Stimulated activated CD4-positive, alpha-beta T cell treated with anti-CD3 and anti-CD28 coated beads, TNF-alpha, amount 100 ng/mL, for 1 hour (primary cell): ENCODE results near the gene VWC2.

Experiments used
- DNase-seq, 3 donors: peaks; one replicate each; pipeline ENCODE4 v3.0.0-alpha.2; 2020; ENCODE audit warnings: low read depth in 3 of 3, low spot score in 1 of 3

The VWC2 gene

DNA sequence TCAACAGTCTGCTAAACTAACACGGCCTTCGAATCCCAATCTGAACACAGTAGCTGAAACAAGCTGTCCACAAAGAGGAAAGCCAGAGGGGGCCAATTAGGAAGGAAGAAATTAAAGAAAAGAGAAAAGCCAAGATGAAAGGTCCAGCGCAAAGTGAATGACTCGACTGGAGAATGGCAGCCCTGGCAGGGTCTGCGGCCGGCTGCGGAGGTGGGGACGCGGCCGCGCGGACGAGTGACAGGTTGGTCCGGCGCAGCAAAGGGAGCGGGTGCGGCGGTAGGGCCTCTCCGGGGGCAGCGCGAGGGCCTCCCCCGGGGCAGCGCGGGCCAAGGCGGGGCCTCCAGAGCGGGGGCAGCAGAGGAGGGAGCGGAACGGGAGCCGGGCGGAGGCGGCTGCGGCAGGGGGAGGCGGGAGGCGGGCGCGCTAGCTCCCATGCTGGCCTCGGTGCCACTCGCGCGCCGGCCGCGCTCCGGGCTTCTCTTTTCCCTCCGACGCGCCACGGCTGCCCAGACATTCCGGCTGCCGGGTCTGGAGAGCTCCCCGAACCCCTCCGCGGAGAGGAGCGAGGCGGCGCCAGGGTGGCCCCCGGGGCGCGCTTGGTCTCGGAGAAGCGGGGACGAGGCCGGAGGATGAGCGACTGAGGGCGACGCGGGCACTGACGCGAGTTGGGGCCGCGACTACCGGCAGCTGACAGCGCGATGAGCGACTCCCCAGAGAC, at the start of gene VWC2:
VWC2 (plus strand) TSS at position 421 of the 718 bp plus-strand sequence. CDS start 1,798 bp downstream, outside the sequence.
- no peak for DNase-seq

DNA sequence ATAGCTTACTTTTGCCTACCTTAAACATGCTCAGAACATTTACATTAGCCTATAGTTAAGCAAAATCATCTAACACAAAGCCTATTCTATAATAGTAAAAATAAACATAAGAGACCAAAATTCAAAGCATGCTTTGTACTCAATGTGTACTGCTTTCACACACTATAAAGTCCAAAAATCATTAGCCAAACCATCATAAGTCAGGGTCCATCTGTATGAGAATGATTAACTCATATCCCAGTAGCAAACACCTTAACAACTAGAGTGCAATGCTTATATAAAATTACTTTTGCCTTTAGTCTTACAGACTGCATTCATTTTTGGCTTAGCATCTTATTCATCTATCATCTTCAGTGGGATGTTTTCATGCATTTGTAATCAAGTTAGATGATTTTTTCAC, 49.4 kb upstream of the VWC2 start:
- DNase-seq: no peak

DNA sequence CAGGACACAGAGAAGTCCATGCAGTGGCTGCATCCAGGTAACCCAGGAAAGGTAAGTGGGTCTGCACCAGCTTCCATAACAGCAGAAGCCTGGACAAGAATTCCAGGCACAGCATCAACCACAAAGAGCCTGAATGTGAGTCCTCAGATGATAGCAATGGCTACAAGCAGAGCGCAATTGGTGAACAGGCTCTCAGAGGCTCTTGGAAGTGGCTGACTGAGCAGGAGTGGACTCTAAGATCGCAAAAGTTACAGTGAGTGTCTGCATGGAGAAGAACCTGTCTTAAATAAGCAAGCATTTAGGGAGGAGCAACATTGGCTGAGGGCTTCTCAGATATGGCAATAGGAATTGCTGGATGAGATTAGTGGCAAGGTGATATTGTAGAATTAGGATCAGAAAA, 41.6 kb upstream of the VWC2 start:
- DNase-seq: no peak

DNA sequence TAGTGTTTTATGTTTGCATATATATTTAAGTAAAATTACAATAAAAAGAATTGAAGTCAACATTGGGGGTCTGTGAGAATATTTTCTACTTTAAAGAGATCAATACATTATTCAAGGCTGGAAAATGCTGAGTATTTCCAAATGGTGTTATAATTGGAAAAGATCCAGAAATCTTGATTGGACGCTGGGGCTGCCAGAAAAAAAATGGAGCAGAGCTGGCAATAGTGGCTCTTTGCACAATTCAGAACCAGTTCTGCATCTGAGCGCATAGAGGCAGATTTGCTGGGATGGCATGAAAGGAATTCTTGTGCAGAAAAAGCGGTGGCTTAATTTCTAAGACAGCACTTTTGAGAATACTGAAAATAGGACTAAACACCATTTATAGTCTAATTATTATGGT, 10.8 kb upstream of the VWC2 start:
- no peak for DNase-seq

DNA sequence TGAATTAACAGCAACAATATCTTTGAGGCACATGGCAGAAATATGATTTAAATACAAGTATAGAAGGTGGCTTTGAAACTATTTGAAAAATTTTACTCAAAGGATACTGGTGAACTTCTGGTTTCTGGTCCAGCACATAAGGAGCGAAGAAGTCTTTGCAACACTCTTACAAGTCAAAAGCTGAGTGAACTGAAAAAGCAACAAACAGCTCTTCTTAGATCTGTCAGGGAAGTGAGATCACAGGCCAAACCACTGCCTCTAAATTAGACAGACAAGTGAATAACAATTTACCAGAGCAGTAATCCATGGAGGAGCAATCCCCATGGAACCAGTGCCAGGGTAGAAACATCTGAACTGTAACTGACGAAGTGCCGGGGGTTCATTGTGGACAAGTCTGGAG, 9.6 kb upstream of the VWC2 start:
- no peak for DNase-seq

DNA sequence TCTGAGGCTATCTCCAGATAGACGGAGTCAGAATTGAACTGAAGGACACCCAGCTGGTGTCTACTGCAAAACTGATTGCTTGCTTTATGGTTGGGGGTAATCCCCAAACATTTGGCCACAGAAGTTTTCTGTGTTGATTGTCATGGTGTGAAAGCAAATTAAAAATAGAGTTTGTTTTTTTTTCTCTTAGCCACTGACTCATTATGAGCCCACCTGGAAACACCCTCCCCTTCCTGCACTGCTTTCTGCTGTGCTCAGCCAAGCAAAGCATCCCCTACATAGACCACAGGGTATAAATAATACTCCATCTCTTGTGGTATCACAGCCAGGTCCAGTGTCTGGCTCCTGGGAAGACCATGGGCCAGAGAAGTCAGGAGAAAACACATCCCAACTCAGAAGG, 6.5 kb upstream of the VWC2 start:
- no peak for DNase-seq

DNA sequence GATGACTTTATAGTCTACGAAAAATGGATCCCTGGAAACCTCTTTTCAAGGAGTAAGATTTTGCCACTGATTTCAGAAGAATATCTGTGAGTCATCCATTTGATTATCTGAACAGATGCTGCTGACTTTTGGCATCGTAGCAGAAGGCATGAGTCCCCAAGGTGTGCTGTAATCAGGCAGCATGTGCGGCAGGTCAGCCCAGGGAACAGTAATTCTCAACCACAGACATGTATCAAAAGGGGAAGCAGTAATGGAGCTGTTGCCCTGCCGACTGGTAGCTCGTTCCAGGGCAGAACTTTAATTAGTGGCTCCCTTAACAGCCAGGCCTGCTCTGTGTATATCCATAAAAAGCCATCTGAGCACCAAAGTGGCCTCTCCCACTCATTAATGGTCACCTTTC, 5.7 kb upstream of the VWC2 start:
- no peak for DNase-seq

DNA sequence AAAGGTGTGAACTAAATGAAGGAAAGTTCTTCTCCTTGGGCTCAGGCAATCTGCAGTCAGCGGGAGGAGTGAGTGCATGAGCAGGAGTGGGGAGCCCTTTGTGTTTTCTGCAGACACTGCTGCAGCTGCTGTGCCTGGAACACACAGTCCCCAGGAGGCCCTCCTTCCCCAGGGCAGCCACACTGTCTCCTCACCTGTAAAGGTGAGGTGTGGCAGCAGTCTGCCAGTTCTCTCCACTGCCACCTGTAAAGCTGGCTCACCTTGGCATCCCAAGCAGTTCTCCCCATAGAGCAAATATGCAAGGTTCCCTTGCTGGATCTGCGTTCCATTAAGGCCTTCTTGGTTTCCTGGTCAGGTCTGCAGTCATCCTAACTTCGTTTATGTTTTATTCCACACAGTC, 5.2 kb upstream of the VWC2 start:
- DNase-seq: no peak

DNA sequence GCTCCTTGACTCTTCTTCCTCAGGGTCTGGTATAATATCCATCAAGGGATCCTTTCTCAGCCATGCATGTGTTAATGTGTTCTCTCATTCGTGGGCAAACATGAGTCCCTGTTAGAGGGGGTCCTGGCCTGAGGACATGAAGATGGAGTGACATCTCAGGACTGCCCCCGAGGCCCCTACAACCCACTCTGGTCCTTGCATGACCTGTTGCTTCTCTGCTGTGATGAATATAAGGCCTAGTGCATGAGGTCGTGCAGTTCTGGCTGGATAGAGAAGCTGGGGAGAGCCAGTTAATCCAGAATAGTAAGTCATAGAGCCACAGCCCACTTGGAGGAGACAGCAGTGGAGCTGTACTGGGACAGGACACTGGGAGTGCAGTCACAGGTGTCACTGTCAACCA, 4.6 kb upstream of the VWC2 start:
- DNase-seq: no peak

DNA sequence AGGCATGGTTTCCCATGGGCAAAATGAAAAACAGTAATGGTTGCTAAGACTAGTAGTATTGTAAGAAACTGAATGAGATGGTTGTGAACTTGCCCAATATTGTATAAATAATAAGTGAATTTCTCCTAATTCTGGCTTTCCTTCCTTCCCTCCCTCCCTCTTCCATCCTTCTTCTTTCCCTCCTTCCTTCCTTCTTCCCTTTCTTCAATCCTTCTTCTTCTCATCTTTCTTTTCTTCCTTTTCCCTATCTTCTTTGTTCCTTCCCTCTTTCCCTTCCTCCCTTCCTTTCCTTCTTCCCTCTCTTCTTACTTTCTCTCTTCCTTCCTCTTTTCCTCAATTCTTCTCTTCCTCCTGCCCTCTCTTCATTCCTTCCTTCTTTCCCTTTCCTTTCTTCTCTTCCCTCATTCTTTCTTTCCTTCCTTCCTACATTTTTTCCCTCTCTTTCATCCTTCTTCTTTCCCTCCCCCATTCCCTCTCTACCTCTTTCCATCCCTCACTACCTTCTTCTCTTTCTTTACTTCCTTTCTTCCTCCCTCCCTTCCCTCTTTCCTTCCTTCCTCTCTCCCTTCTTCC, 4.1 kb upstream of the VWC2 start:
- DNase-seq: no peak

DNA sequence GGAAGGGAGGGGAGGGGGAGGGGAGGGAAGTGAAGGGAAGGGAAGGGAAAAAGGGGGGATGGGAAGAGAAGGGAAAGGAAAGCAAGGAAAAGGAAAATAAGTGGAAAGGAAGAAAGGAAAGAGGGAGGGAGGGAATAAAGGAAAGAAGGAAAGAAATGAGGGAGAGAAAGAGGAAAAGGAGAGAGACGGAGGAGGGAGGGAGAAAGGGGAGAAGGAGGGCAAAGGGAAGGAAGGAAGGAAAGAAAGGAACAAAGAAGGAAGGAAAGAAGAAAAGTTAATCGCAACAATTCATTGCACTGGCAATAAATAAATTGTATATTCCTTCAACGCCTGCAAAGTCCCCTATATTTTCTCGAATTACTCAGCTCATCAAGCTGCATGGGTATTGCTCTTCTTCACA, 2.6 kb upstream of the VWC2 start:
- DNase-seq: no peak

DNA sequence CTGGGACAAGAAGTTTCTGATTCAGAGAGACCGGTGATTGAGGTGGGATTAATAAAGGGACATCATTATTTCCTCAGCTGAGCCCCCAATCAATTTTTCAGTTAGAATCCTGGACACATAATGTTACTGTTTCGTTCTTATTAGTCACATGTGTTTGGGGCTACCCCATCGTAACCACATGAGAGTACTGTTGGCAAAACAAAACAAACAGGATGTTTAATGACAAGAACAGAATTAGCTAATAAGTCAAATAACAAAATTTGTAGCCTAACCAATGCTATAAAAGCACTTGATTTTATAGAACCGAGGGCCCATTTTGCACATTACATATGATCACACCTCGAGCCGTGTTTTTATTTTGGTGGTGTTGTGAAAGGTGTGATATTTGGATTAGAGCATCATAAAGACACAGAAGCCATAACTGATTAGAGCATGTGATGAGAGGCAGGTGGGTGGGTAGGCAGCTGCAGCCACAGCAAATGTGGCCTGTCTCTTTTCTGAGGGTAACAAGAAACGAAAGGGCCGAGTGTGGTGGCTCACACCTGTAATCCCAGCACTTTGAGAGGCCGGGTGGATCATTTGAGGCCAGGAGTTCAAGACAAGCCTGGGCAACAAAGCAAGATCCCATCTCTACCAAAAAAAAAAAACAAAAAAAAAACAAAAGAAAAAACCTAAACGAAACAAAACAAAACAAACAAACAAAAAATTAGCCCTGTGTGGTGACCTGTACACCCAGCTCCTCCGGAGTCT, 1.8 kb upstream of the VWC2 start:
- no peak for DNase-seq

DNA sequence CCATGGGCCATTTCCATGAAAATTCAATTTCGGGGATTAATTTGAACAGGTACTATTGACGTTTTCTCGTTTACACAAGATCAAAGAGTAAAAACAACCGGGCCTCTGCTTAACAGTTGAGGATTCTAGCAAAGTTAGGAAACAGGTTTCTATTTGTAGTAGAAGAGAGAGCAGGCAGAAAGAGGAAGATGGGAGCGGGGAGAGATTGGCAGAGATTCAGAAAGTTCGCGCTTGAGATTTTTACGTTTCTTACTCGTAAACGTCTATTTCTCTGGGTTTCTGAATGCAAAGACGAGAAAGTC, 571 bp upstream of the VWC2 start:
- no peak for DNase-seq

DNA sequence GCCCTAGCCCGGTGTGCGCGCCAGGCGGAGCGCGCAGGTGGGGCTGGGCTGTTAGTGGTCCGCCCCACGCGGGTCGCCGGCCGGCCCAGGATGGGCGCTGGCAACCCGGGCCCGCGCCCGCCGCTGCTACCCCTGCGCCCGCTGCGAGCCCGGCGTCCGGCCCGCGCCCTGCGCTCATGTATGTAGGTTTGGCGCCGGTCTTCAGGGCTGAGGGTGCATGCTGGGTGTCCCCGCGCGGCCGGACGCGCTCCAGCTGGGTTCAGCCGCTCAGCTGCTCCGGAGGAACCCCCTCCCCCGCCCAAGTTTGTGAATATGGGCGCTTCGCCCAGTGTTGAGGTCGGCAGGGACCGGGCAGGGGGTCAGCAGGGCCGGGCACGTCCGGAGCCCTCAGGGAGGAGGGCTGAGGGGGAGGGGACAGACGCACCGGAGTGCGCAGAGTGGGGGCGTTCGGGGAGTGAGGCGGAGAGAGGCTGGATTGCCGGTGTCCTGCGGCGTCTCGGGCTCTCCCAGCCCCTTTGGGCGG, 559 bp downstream of the VWC2 start:
- DNase-seq: no peak

DNA sequence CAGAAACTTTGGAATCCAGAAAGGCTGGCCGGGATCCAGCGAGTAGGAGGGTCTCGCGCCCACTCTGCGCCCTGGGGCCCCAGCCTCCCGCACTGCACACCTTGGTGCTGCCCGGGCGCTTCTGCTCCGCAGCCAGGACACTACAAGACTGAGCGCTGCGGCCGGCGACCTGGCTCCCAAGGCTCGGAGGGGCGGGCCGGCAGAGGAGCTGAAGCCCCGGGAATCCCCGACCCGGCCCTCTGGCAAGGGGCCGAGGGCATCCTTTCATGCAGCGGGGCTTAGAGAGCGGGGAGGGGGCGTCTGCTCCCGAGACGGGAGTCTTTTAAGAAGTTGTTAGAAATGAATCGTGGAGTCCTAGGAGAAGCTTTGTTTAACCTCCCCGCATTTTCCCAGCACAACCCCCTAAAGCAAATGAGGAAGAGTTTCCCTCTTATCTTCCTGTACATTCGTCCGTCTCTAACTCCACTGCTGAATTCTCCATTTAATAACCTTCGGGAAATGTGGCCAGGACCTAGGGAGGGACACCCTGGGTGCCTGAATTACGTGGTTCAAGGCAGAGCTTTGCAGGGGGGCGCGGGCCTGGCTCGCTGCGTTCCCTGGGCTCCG, 1.1 kb downstream of the VWC2 start:
- DNase-seq: no peak

DNA sequence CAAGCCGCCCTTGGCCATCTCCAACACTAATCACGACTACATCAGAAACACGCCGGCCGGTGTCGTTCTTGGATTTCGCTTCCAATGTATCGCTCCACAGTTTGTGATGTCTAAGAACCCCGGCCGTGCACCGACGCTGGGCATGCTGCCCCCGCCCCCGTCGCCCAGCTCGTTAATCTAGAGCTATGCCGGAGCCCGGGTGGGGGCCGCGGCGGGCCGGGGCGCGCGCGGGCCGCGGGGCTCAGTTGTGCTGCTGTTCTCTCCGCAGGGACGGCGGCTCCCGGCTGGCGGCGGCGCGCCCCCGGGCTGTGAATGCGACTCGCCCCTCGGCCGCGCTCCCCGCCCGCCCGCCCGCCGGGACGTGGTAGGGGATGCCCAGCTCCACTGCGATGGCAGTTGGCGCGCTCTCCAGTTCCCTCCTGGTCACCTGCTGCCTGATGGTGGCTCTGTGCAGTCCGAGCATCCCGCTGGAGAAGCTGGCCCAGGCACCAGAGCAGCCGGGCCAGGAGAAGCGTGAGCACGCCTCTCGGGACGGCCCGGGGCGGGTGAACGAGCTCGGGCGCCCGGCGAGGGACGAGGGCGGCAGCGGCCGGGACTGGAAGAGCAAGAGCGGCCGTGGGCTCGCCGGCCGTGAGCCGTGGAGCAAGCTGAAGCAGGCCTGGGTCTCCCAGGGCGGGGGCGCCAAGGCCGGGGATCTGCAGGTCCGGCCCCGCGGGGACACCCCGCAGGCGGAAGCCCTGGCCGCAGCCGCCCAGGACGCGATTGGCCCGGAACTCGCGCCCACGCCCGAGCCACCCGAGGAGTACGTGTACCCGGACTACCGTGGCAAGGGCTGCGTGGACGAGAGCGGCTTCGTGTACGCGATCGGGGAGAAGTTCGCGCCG, 1.9 kb downstream of the VWC2 start:
- DNase-seq: no peak

DNA sequence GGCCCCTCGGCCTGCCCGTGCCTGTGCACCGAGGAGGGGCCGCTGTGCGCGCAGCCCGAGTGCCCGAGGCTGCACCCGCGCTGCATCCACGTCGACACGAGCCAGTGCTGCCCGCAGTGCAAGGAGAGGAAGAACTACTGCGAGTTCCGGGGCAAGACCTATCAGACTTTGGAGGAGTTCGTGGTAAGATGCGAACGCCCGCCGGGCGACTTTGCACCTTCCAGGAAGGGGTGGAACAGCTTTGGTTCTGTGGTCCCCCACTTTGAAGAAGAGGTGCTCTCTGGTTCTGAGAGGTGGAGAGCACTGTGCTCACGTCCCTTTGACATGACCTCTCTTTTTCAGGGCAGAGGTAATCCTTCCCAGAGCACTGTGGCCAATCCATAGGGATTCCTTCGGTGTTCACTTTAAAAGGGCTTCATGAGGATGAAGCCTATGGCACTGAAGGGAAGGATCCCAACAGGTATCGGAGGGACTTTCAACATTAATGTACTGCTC, 2.6 kb downstream of the VWC2 start:
- DNase-seq: no peak

DNA sequence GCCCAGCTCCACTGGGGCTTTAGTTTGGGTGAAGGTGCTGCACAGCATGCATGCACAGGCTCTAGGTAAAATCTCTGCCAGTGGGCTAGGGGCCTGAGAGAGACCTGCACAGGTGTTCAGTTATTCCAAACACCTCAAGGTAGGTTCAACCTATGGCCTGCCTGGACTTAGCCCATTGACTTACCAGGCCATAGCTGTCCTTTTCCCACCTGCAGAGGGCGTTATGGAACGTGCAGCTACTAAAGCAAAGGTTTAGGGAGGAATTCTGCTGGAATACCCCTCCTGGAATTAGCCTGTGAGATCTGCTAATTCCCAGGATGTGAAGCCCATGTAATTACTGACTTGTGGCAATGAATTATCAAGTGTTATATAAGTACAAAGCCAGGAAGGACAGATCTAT, 3.6 kb downstream of the VWC2 start:
- DNase-seq: no peak

DNA sequence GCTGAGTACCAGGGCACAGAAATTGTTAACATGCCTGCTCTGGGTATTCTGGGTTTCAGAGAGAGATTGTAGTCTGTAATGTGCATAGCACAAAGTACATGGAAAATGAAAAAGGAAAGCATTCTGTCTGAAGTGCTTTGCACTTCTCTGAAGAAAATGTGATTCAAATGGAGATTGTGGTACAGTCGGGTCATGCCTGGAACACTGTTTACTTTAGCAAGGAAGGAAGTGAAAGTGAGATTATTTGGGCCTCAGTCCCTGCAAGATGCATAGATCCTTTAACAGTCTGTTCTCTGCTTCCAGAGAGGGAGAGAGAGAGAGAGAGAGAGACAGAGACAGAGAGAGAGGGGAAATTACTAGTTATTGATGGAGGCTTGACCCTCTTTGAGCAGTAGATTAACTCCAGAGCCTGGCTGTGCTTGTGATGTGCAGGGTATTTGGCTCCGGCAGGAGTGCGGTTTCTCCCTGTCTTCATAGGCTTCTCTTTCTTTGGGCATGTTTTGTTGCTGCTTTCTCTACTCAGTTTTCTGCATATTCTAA, 5.4 kb downstream of the VWC2 start:
- DNase-seq: no peak

DNA sequence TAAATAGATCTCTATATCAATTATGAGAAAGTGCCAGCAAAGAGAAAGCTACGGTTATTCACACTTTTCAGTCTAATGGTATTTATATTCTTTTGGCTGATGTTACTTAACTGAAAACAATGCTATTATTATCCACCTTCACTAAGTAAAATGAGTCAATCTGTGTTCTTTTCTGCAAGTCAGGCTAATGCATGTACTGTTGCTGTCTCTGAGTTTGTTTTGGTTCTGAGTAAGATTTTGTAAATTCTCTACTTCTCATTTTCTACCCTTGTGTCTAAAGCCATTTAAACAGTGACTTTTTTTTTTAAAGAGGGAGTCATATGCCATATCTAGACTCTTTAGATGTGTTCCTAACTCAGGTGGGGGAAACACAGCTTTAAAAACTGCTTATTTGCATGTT, 7.5 kb downstream of the VWC2 start:
- DNase-seq: no peak

DNA sequence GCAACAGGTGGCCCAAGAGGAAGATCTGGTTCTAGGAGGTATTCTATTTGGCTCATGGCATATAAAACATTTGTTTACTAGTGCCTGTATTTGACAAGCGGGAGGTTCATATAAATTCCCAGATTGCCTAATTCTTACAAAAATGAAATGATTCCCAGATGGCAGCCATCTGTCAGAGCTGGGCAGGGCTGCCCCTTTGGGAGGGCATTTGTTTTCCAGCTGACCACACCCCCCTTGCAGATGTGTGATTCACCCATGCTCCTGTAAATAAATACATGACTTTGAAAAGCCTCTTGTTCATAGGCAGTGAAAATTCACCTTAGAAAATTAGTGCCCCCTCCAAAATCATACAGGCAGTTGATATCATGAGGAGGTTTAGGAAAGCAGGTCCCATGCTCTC, 8.6 kb downstream of the VWC2 start:
- DNase-seq: no peak
